Keratinocyte (primary cell): ENCODE data around the gene KHSRP.

ENCODE experiments used
- EZH2 ChIP-seq: IDR thresholded peaks from one replicate; pipeline ENCODE4 v1.6.1; 2012; ENCODE audit warnings: inconsistent platforms, mild to moderate bottlenecking, low read length, moderate library complexity
- TF ChIP-seq, protein P1 (sequence below), 3 experiments: IDR thresholded peaks in 1 of 3; conservative IDR thresholded peaks in 1 of 3; optimal IDR thresholded peaks in 1 of 3; 2 replicates in 2 of 3; 3 replicates in 1 of 3; pipeline versions ENCODE3 to v1.5.1; 2011; ENCODE audit warnings: low read length in 3 of 3, mild to moderate bottlenecking in 3 of 3, moderate library complexity in 2 of 3, control low read depth in 1 of 3, inconsistent platforms in 1 of 3; ENCODE audit not compliant: insufficient read depth in 2 of 3; ENCODE audit errors: extremely low read depth in 1 of 3

DNA sequence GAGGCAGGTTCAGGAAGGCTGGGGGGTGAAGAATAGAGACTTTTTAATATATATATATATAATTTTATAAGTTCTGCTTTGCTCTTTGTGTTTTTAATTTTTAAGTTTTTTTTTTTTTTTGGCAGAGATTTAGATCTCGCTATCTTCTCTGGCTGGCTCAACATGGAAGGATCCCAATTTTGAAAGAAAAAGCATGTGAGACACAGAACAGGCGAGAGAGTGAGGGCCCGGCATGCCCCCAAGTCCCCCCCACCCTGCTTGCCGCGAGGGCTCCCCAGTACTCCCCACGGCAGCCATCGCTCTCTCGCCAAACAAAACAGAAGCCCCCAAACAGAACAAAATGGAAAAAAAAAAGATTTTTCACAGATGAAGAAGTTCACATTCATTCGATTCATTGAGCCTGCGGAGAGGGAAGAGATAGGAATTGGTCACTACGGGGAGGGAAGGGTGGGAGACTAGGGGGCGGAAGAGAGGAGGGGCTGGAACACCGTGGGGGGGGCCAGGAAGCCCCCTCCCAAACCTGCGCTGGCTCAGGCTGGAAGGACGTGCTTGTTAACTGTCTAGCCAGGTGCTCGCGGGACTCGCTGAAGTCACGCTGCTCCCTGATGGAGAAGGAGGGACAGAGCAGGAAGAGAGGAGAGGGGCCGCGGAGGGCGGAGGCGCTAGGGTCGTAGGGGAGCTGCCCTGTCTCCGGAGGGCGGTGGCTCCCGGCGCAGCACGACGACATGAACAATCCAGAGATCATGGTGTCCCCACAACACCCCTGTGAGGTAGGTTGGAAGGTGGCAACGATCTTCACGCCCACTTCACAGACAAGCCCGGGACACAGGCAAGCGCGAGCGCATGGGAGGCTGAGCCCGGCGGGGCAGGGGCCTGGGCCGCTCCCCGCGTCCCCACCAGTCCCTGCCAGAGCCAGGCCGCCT is 10.6 kb downstream of the KHSRP start:
- no peak for TF ChIP-seq EZH2
- TF ChIP-seq, protein P1, sequence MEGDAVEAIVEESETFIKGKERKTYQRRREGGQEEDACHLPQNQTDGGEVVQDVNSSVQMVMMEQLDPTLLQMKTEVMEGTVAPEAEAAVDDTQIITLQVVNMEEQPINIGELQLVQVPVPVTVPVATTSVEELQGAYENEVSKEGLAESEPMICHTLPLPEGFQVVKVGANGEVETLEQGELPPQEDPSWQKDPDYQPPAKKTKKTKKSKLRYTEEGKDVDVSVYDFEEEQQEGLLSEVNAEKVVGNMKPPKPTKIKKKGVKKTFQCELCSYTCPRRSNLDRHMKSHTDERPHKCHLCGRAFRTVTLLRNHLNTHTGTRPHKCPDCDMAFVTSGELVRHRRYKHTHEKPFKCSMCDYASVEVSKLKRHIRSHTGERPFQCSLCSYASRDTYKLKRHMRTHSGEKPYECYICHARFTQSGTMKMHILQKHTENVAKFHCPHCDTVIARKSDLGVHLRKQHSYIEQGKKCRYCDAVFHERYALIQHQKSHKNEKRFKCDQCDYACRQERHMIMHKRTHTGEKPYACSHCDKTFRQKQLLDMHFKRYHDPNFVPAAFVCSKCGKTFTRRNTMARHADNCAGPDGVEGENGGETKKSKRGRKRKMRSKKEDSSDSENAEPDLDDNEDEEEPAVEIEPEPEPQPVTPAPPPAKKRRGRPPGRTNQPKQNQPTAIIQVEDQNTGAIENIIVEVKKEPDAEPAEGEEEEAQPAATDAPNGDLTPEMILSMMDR (optimal IDR thresholded peaks at IDR 0.05 in 1 of 3, IDR thresholded peaks at IDR 0.05 in 1 of 3, conservative IDR thresholded peaks at IDR 0.05 in 1 of 3; ENCODE audit: extremely low read depth in 1 of 3, insufficient read depth in 2 of 3, low read length in 3 of 3): no peak
